Stimulated activated CD8-positive, alpha-beta memory T cell treated with anti-CD3 and anti-CD28 coated beads, Interleukin-12 subunit alpha, Interleukin-12 subunit beta, amount 100 ng/mL, for 1 hour (primary cell): ENCODE results near the gene ITIH5.

Source experiments
- DNase-seq: peaks from one replicate; pipeline ENCODE4 v3.0.0-alpha.2; 2020; ENCODE audit warnings: low read depth

ITIH5 gene

DNA sequence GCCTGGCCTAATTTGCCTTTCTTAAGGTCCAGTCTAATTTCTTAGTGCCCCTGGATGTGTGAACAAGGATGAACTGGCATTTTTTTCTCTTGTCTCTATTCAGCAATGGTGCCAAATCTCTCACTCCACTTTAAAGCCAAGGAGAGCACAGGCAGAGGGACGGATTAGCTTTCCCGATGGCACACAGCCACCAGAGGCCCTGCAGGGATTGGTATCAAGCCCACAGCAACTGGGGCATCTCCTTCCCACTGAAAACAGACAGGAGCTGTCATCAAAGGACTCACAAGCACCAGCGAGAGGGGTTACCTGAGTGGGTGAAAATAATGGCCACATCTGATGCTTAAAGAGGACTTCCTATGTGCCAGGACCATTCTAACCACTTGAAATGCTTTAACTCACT lies 83.1 kb downstream of the ITIH5 start:
- no peak for DNase-seq

- no peak for DNase-seq
Measured at GRCh38 chr10:7580520-7580919, 86.2 kb downstream of the ITIH5 start.

- no peak for DNase-seq
Measured at GRCh38 chr10:7579681-7580080, 87.1 kb downstream of the ITIH5 start.

DNA sequence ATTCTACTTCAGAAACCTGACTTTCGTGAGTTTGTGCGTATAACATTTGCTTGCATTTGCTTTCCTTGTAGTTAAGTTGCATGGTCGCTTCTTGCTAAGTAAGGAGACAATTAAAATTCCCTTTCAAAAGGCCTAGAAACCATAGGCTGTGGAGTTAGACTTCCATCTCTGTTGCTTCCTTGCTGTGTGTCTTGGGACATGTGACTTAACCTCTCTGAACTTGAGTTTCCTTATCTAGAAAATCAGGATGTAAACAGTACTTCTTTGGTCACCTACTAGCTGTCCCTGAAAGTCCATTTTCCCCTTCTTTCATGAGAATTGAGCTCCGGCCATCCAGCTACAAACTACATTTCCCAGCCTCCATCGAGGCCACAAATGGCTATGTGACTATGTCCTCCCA lies 89.2 kb downstream of the ITIH5 start:
- no peak for DNase-seq

GRCh38 chr10:7577176-7577575 lies 89.6 kb downstream of the ITIH5 start:
- DNase-seq, result no peak

GRCh38 chr10:7576340-7576739 lies 90.4 kb downstream of the ITIH5 start:
- DNase-seq, result no peak

- DNase-seq, result no peak
Measured at GRCh38 chr10:7572391-7572790, 94.4 kb downstream of the ITIH5 start.

GRCh38 chr10:7571981-7572380 lies 94.8 kb downstream of the ITIH5 start:
- no peak for DNase-seq

GRCh38 chr10:7567911-7568620 lies 98.7 kb downstream of the ITIH5 start:
- no peak for DNase-seq

DNA sequence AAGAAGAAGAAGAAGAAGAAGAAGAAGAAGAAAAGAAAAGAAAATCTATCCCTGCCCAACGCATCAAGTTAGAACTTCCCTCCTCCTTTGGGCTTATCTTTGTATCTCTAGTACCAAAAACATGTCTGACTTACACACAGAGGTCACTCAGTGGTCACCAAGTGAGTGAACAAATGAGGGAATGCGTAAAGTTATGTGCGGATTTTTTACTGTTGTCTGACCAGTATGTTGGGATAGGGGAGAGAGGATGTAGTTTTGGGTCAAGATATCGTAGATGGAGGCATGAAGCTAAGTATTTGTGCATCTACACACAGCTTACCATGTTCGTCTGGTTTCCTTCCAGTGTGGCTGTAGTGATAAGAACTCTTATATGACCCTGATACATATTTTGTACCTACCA lies 99.9 kb downstream of the ITIH5 start:
- DNase-seq, result no peak

GRCh38 chr10:7565871-7566270 lies 100.9 kb downstream of the ITIH5 start:
- DNase-seq, result no peak

DNA sequence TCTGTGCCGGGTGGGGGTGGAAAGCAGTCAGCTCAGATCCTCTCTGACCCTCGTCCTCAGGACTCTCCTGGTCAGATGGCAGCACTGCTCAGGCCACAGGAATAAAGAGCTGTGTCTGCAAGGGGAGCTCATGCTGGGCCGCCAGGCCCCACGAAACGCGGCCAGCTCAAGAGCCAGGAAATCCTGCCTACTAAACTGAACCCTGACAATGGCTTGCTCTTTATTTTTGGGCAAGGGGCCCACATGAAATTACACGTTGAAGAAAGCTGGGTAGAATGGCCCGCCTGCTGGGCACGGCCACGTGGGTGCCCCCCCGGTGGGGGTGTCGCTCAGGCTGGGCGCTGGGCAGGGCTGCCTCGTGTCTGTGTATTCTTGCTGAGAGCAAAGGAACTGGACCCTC lies 103.0 kb downstream of the ITIH5 start:
- no peak for DNase-seq

GRCh38 chr10:7563368-7563767 lies 103.4 kb downstream of the ITIH5 start:
- DNase-seq, result no peak

GRCh38 chr10:7561985-7562384 lies 104.8 kb downstream of the ITIH5 start:
- no peak for DNase-seq

DNA sequence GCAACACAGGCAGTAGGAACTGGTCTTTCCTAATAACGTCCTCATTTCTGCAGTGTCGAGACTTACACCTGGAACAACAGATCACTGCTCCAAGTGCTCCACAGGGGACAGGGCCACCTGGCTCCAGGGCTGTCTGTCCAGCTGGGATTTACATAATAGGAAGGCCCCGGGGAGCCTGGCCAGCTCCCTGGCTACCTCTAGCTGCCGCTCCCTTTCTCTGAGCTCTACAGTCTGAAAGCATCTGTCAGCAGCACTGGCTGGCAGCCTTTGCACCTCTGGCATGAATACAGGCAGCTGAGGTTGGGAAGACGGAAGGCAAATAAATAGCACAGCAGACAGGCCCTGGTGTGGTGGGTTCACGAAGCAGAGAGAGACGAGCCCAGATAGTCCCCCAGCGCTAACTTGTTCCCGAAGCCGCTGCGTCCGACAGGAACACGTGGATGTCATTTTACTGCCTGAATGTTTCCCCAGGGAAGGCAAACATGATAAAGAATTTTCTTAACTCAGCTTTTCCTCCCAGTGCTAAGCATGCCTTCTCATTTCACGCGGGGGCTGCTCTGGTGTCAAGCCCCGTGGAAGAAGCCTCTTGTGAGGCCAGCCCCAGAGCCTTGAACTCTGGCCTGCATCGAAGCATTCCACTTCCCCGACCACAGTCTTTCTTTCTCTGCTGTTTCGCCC lies 105.4 kb downstream of the ITIH5 start:
- DNase-seq, result no peak

GRCh38 chr10:7560519-7560918 lies 106.2 kb downstream of the ITIH5 start:
- DNase-seq, result no peak

- DNase-seq, result no peak
Measured at GRCh38 chr10:7559386-7559785, 107.4 kb downstream of the ITIH5 start.

- DNase-seq, result no peak
Measured at GRCh38 chr10:7558036-7558435, 108.7 kb downstream of the ITIH5 start.

GRCh38 chr10:7553531-7553930 lies 113.2 kb downstream of the ITIH5 start:
- no peak for DNase-seq

DNA sequence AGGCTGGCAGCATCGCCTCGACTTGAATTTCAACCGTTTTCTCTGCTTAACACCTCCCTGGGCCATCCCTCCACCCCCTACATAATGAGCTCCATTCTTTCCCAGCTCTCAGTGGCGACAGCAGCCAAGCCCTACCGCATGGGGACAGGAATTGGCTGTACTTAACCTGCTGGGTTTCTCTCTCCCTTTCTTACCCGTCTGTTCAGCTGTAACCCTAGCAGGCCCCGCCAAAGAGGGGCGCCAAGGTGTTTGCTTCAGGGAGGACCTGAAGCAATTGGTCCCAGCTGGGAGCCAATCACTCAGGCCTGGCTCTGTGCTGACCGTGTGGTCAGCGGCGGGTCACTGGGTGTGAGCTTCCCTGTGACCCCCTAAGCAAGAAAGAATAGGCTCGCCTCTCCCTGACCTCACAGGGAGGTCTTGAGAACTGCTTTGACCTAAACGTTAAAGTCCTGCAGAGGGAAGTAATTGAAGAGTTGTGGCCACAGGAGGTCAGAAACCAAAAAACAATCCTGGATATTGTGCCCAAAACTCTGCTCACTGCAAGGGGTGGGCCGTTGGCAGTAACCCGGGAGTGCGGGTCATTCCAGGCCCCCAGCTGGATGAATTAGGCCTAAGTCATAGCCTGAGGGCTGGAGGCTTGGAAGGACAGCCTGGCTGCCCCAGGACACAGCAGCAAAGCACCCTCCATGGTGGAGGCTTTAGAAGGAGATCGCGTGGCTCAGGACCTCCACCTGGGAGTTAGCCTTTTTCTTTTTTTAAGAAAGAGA lies 114.6 kb downstream of the ITIH5 start:
- no peak for DNase-seq

DNA sequence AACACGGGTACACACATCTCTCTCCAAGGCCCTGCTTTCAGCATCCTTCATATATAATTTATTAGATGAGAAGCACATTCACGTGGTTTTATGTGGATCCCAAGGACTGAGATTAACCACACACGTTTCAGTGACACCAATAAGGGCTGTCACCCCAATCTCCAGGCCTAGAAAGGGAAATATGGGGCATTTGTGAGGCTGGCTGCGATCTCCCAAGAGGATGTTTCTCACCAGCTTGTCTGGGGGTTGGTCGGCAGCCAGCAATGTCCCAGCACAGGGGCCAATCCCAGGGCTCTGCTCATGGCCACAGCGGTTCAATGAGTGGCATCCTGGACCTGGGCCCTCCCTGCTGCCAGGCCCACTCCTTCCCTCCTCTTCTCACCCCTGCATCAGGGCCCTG lies 115.5 kb downstream of the ITIH5 start:
- no peak for DNase-seq

- no peak for DNase-seq
Measured at GRCh38 chr10:7550013-7550412, 116.8 kb downstream of the ITIH5 start.

DNA sequence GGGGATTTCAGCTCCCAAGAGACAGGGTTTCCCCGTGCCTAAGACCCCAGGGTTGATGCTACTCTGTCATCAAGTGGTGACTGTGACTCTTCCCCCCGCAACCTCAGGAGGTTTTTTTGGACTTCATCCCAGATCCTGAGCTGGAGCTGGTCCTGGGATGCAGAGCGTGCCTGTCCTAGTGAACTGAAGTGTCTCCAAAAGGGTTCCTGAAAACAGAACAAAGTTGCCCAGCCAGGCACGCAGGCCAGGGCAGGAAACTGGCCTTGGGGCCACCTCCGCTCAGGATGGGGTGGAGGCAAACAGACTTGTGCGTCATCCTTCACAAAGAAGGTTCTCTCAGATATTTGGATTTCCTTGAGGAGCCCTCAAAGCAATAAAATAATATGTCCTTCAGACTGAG lies 118.9 kb downstream of the ITIH5 start:
- DNase-seq, result no peak
